GM18870 (cell line): ENCODE results near the gene CDH4.
"Not testable (repeated sequence)": the region's sequence is repeated elsewhere in the genome, so short reads cannot be mapped to it uniquely, and the experiment has no call there.

Experiments
- ATAC-seq: cut with Tn5 transposase; IDR thresholded peaks from one replicate; pipeline ENCODE4 v1.9.1; 2021; ENCODE audit warnings: moderate library complexity; ENCODE audit not compliant: unreplicated experiment

Gene CDH4

DNA sequence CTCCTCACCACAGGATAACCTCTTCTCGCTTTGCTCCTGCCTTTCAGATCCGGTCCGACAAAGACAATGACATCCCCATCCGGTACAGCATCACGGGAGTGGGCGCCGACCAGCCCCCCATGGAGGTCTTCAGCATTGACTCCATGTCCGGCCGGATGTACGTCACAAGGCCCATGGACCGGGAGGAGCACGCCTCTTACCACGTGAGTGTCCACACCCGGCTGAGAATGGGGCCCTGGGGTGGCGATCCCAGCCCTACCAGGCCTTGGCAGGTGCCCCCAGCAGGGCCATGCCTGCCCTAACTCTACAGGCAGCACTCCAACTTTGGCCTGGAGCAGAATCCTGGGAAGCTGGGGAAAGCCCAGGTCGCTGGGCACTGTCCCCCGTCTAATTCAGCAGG, 592.6 kb downstream of the CDH4 start:
- no peak for ATAC-seq

DNA sequence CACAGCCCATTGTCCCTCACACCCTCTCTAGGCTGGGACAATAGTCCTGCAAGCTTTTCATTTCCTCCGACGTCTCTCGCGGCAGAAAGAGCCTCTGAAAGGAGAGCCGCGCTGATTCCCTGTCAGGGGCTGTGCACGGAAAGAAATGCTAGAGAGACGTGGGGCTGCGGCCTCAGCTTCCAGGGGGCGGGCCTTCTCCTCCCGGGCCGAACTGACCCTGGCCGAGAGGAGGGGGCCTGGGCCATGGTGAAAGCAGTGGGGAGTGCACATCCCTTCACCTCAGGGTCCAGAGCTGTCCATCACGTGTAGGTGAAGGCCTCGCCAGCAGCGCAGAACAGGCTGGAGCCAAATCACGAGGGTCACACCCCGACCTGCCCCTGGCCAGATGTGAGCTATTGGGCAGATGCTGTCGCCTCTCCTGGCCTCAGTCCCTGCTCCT, 593.2 kb downstream of the CDH4 start:
- ATAC-seq: no peak

- ATAC-seq: no peak
These were observed 594.0 kb downstream of the CDH4 start for GRCh38 chr20:61846074-61846473.

GRCh38 chr20:61846741-61847419, 594.8 kb downstream of the CDH4 start:
- ATAC-seq: no peak

DNA sequence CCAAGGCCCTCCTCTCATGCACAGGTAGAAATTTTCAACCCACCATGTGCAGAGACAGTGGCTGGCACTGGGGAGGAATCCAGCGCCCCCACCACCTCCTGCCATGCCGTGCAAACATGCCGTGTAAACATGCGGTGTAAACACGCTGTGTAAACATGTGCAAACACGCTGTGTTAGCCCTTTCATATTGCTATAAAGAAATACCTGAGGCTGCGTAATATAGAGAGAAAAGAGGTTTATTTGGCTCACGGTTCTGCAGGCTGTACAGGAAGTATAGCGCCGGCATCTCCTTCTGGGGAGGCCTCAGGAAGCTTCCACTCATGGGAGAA, 595.3 kb downstream of the CDH4 start:
- no peak for ATAC-seq

DNA sequence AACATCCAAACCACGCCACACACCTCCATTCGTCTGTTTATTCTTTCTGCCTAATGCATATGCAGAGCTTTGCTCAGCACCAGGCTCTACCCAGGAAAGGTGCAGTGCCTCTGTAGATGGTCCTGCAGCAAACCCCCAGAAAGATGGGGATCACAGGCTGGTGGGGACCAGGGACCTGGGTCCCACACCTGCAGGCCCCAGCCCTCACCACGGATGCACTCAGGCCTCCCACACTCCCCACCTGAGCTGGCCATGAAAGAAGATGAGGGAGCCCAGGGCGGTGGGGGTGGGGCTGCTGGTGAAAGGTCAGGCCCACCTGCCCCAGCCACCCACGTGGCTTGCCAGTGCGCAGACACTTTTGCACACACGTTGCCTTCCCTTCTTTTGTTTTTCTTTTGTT, 595.9 kb downstream of the CDH4 start:
- no peak for ATAC-seq

- ATAC-seq: no peak
These were observed 596.8 kb downstream of the CDH4 start for GRCh38 chr20:61848851-61849250.

DNA sequence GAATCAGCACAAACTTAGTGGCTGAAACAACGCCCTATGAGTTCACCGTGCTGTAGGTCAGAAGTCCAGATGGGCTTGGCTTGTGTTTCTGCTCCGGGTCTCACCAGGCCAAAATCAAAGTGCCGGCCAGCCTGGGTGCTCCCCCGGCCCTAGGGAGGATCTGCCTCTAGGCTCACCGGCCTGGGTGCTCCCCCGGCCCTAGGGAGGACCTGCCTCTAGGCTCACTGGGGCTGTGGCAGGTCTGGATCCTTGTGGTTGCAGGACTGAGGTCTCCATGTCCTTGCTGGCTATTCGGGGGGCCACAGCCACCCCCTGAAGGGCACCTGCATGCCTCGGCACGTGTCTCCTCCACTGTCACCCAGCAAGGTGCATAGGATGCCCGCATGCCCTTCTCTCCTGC, 597.3 kb downstream of the CDH4 start:
- ATAC-seq: no peak

DNA sequence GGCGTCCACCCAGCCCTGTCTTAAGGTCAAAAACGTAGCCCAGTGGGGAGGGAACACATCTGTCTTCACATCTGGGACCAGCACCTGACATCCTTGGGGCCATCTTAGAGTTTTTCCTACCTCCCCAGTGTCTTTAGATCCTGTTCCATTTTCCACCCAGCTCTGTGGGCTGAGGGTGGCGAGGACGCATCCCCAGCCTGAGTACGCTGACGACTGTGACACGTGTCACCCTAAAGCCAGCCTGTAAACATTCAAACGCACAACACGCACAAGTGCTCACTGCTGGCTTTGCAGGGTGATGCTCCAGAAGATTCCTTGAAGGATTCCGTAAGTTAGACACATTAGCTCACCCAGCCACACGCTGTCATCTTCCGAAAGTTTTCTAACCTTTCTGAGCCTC, 597.8 kb downstream of the CDH4 start:
- no peak for ATAC-seq

DNA sequence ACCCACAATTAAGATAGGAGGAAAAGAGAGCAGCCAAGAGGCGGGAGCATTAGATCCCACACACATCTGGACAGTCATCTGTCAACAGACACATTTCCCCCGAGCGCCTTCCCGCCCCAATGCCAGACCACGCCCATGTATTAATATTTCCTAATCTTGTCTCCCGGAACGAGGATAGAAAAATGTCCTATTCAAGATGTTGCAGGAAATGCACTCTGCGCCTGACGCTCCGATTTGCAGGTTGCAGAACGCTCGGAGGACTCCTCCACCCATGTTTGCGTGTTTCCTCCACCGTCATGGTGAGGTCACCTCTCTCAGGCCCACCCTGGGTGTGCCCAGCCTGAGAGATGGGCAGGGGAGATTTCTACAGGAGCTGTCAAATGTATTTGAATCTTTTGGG, 598.4 kb downstream of the CDH4 start:
- no peak for ATAC-seq

DNA sequence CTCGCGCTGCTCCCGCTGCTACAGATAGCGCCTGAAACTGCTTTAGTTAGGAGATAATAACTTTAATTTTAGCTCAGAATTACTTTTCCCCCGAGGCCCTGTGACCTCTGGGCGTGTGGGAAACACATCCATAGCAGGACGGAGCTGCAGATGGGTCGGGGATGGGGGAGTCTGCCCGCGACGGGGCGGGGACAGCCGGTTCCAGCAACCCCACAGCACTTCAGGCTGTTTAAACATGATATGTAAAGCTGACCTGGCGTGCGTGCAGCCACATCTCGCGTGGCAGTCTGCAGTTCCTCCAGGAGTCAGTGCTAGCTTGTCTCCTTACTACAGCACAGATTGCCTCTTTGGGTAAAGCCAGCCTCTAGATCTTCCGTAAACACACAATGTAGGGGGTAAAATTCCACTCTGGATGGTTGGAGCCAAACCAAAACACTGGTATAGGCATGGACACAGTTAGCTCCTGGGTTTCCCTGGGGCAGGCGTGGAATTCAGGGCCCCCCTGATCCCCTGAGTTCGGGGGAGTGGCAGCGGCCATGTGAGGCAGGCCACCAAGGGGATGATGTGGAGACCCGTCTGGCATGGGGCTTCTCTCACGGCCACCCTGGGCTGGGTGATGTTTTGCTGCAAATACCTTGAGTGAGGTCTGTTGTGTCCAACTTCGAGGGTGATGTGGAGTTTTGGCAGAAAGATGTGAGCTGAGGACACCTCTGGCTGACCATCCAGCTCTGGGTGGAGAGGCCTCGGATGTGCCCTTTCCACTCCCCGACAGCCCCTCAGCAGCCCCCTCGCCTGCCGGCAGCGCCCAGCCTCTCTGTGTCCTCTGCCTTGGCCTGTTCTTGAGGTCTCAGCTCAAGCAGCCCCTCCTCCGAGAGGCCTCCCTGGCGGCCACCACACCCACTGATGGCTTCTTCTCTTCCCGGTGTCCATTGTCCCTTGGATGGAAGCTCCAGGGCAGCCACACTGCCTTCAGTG, 599.2 kb downstream of the CDH4 start:
- no peak for ATAC-seq

- no peak for ATAC-seq
These were observed 600.4 kb downstream of the CDH4 start for GRCh38 chr20:61852268-61853072.

- no peak for ATAC-seq
These were observed 601.3 kb downstream of the CDH4 start for GRCh38 chr20:61853073-61854005.

DNA sequence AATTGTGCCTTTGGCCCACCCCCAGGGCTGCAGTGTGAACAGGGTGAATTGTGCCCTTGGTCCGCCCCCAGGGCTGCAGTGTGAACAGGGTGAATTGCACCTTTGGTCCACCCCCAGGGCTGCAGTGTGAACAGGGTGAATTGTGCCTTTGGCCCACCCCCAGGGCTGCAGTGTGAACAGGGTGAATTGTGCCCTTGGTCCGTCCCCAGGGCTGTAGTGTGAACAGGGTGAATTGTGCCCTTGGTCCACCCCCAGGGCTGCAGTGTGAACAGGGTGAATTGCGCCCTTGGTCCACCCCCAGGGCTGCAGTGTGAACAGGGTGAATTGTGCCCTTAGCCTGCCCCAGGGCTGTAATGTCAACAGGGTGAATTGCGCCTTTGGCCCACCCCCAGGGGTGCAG, 602.5 kb downstream of the CDH4 start:
- ATAC-seq: not testable (repeated sequence)

DNA sequence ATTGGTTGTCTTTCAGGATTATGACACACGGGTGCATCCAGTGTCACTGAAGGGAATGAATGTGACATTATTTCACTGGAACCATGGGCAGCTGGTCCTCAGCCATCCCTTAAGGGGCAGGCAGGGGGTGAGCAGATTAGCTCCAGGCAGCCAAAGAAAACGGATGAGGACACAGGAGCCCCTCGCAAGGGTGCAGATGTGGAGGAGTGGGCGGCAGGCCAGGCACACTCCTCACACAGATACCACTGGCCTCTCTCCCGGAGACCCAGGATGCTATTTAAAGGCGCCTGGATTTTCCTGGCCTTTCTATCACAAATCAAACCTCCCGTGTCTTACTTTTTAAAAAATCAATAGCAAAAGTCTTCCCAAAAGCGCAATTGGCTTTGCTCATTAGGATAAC, 603.2 kb downstream of the CDH4 start:
- ATAC-seq: no peak

DNA sequence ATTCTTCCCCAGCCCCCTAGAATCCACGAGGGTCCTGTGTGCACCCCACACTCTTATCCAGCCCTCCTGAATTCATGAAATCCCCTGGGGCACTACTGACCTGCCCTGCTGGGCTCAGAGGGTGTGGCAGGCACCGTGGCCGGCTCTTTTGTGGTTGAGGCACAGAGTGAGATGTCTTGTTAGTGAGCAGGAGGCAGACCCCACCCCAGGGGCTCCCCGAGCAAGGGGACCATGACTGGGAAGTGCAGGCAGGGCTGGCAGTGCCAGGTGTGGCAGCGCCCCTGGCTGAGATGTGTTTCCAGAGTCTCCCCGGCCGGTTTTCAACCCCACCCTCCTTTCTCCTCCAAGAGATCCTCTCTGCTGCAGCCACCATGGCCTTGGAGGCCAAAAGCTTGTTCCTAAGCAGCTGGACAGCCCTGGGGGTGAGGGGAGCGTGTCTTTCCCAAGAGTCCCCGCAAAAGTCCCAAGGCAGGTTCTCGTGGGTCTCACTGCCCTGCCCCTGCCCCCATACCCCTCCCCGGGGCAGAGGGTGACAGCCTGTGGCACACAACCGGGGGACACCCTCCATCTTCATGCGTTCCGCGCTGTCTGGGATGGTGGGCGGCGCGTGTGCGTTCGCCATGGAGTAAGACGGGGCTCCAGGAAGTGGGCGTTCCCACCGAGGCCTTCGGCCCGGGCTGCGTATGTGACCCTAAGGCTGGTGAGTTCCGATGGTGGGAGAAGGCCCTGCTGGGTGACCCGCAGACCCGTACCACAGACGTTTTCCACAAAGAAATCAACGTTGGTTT, 604.8 kb downstream of the CDH4 start:
- ATAC-seq: no peak

DNA sequence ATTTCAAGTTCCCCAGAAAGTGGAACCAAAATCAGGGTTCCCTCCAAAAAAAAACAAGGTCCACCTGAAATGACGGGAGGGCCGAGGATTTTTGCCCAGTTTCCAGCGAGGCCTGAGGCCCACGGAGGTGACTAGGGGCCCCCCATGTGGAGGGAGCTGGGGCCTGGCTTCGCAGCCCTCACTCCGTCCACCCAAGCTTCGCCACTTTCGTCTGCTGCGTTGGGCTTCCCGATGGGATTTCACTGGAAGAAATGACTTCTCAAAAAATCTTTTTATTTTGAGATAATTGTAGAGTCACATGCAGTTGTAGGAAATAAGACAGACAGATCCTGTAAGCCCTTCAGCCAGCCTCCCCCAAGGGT, 605.3 kb downstream of the CDH4 start:
- ATAC-seq: no peak

DNA sequence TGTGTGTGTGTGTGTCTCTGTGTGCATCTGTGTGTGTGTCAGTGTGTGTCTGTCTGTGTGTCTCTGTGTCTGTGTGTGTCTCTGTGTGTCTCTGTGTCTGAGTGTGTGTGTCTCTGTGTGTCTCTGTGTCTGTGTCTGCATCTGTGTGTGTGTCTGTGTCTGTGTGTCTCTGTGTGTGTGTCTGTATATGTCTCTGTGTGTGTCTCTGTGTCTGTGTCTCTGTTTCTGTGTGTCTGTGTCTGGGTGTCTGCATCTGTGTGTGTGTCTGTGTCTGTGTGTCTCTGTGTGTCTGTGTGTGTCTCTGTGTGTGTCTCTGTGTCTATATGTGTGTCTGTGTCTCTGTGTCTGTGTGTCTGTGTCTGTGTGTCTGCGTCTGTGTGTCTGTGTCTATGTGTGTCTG, 605.8 kb downstream of the CDH4 start:
- no peak for ATAC-seq

GRCh38 chr20:61859767-61860166, 607.7 kb downstream of the CDH4 start:
- ATAC-seq: no peak
